ENCODE measurements around the gene LGALS7B. TPM values are rescaled to one million over a fixed set of nuclear protein-coding genes. Genes with fewer than 3 reads are reported as not detected.

LGALS7B gene
- total and polyA plus RNA-seq, 2 experiments from 2014 or later = 2.4 to 6.6 TPM

- TF ChIP-seq ZNF462 (CRISPR knock-in tag; IDR thresholded peaks at IDR 0.05) (no peak), JUNB (IDR thresholded peaks at IDR 0.05; ENCODE audit: unreplicated experiment) (no peak), POLR2AphosphoS5 (IDR thresholded peaks at IDR 0.05; ENCODE audit: low read depth) (no peak), ZNF331 (CRISPR knock-in tag; IDR thresholded peaks at IDR 0.05; ENCODE audit: low read depth) (no peak), ETS1 (IDR thresholded peaks at IDR 0.05) (no peak), CREB1 (CRISPR knock-in tag; IDR thresholded peaks at IDR 0.05; ENCODE audit: low read depth) (no peak), ZNF114 (CRISPR knock-in tag; IDR thresholded peaks at IDR 0.05) (no peak), REST (IDR thresholded peaks at IDR 0.05; ENCODE audit: unreplicated experiment) (no peak)
Measured at GRCh38 chr19:38793671-38794070, 4.7 kb downstream of the LGALS7B start (continued).
